Measurements from ENCODE around the gene HDLBP.

- TF ChIP-seq ZNF274 (IDR thresholded peaks at IDR 0.05; ENCODE audit: low read depth, low read length) (no peak), YY1 (IDR thresholded peaks at IDR 0.05; ENCODE audit: insufficient read depth, insufficient read length) (no peak), SUZ12 (IDR thresholded peaks at IDR 0.05; ENCODE audit: extremely low read depth, insufficient read depth, insufficient read length) (no peak)
Measured at GRCh38 chr2:241279413-241279812, 36.1 kb downstream of the HDLBP start.
